Fibroblast of villous mesenchyme (primary cell): ENCODE data around the gene BIVM. TPM values are rescaled to one million over a fixed set of nuclear protein-coding genes. Genes with fewer than 3 reads are reported as not detected.

ENCODE experiments used
- DNase-seq: peaks from one replicate; pipeline ENCODE4 v3.0.0-alpha.2; 2010; ENCODE audit warnings: low read depth
- H3K4me3 ChIP-seq: 2 replicates; pipeline ENCODE4 v1.5.1; 2011; ENCODE audit warnings: low read depth, mild to moderate bottlenecking, low read length
- total RNA-seq: library from RNA; depleted of rRNA; stranded (reverse); fragments of >200 nt; gene quantifications from 2 replicates; pipeline ENCODE4 v1.2.3, GENCODE V29; 2012
- TF ChIP-seq, protein P1 (sequence below): IDR thresholded peaks from 2 replicates; pipeline ENCODE4 v1.5.1; 2012; ENCODE audit warnings: low read depth, mild to moderate bottlenecking, low read length; ENCODE audit not compliant: insufficient read depth

The BIVM gene
- total RNA-seq, 1 donor = 62.2 TPM

DNA sequence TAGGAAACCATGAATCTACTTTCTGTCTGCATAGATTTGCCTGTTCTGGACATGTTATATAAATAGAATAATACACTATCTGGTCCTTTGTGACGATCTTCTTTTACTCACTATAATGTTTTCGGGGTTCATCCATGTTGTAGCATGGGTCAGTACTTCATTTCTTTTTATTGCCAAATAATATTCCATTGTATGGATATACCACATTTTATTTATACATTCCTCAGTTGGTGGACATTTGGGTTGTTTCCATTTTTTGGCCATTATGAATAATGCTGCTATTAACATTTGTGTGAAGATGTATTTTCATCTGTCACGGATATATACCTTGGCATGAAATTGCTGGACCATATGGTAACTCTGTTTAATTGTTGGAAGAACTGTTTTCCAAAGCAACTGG lies 6.8 kb downstream of the BIVM start:
- DNase-seq = no peak
- TF ChIP-seq, protein P1, sequence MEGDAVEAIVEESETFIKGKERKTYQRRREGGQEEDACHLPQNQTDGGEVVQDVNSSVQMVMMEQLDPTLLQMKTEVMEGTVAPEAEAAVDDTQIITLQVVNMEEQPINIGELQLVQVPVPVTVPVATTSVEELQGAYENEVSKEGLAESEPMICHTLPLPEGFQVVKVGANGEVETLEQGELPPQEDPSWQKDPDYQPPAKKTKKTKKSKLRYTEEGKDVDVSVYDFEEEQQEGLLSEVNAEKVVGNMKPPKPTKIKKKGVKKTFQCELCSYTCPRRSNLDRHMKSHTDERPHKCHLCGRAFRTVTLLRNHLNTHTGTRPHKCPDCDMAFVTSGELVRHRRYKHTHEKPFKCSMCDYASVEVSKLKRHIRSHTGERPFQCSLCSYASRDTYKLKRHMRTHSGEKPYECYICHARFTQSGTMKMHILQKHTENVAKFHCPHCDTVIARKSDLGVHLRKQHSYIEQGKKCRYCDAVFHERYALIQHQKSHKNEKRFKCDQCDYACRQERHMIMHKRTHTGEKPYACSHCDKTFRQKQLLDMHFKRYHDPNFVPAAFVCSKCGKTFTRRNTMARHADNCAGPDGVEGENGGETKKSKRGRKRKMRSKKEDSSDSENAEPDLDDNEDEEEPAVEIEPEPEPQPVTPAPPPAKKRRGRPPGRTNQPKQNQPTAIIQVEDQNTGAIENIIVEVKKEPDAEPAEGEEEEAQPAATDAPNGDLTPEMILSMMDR = no peak
- no peak overlapping the region for H3K4me3 ChIP-seq

DNA sequence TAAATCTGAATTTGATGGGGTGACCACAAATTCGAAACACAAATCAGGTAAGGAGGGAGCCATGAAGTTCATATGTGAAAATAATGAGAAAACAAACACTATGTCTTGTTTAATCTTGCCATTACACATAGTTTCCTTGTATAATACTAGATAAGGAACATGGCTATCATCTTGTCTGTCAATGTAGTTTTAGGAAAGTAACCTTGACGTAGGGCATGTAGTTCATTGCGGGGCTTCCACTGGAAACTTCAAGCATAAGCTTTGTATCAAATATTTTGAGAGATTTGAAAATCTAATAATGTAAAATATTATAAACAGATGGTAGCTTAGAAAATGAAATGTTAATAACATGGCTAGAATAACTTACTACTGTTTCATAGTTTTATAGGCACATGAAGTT lies 8.8 kb downstream of the BIVM start:
- TF ChIP-seq, protein P1 = no peak
- DNase-seq = no peak
- no peak overlapping the region for H3K4me3 ChIP-seq

DNA sequence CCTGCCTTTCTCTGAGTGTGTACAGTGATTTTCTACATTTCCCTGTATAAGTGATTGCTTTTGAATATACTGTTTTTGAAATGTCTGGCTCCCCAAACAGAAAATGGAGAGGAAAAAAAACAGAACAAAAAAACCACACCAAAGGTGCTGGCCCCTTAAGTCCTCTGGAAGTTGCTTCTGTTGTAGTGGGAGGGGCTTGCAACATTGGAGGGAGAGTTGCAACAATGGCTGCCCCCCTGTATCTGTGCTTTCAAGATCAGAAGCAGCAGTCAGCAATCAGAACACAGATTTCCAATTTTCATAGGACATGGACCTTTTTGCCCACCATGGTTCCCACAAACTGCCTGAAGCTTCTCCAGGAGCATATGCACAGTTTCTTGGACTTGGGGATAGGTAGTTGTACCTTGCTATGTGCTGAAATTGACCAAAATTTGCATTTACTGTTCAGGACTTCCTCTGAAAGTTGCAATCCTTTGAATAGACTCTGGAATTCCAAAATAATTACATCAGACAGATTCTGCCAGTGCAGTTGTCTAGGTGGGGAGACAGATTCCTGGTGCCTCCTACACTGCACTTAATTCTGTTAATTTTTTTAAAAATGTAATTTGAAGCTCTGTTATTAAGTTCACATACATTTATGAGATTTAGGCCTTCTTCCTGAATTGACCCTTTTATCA lies 13.8 kb downstream of the BIVM start:
- peak; percentile 22 for DNase-seq
- no peak overlapping the region for H3K4me3 ChIP-seq
- TF ChIP-seq, protein P1 = no peak

DNA sequence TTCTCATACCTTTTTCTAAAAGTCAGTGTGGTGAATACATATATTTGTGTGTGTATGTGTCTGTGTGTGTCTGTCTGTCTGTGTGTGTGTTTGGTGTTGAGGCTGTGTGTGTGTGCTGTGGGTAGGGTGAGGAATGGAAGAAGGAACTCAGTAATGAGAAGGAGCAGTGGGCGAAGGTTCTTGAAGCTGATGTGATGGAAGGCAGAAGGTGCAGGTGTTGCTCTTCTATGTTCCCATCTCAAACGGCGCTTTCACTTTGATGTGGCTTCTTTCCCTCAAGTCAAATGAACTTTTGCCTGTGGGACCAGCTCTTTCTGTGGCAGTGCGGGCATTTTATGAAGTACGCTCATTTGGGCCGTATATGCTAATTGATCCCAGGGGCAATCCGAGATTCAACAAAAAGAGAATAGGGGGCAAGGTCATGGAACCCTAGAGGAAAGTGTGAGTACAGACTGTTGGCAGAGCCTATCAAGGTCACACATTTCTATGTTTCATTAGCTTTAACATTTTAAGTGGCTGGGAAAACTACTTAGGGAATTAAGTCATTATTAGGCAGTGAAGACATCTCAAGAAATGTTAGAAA lies 15.2 kb downstream of the BIVM start:
- no peak overlapping the region for H3K4me3 ChIP-seq
- TF ChIP-seq, protein P1 = no peak
- no peak for DNase-seq

DNA sequence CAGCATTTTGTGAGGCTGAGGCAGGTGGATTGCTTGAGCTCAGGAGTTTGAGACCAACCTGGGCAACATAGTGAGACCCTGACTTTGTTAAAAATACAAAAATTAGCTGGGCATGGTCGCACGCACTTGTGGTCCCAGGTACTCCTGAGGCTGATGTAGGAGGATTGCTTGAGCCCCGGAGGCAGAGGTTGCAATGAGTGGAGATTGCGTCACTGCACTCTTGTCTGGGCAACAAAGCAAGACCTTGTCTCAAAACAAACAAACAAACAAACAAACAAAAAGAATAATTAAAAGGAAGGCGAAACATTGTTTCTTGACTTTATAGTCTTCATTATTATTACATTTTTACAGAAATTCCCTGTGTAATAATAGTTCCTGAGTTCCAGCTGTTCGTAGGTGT lies 15.9 kb downstream of the BIVM start:
- TF ChIP-seq, protein P1 = no peak
- no peak overlapping the region for H3K4me3 ChIP-seq
- DNase-seq = no peak

DNA sequence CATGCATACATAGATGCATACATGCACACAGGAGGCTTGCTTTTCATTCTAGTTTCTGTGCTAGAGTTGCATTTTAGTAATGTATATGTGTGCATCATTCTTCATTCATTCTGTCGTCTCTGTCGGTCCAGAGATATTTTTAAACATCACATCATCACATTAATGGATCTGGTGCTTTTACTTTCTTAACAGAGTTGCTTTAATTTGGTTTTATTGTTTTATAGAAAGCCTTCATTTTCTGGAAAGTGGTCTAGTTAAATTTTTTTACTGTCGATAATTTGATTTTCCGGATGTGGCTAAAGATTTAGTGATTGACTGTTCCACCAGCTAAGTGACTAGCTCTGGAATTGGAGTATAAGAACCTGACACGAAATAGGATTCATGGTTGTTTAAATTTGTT lies 16.9 kb downstream of the BIVM start:
- TF ChIP-seq, protein P1 = no peak
- H3K4me3 ChIP-seq = no peak overlapping the region
- DNase-seq = no peak
